ENCODE data around the gene DENND2A. TPM values are rescaled to one million over a fixed set of nuclear protein-coding genes. Genes with fewer than 3 reads are reported as not detected.

DENND2A gene
- total RNA-seq, 6 experiments from 2014 or later, result 0.50 to 0.99 (median 0.58) TPM

DNA sequence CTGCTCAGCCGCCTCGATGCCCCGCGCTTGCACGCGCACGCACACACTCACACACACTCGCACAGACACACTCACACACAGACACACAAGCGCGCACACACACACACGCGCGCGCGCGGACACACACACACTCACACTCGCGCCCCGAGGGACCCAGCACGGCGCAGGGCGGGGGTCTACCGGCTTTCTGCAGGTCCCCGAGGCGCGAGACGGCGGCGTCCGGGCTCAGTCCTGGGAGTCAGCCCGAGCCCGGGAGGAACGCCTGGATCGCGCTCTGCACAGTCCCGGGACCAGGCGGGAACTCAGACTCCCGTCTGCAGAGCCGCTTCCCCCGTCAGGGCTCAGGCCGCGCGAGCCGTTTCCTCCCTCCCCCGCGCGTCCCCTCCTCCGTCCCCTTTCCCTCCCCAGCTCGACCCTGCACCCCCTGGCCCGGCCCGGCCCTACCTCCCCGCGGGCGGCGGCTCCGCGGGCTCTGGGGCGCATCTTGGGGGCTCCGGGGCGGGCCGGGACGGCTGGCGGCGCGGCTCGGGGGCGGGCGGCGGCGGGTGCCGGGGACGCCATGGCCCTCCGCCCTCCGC lies 464 bp downstream of the DENND2A start:
- no peaks in the 10 kb centered on the region for H3K9me3 Mint-ChIP-seq
- H3K27me3 Mint-ChIP-seq (ENCODE audit: insufficient read depth), result peaks cover 16% of the 10 kb centered on the region
- no peaks in the 10 kb centered on the region for H3K36me3 Mint-ChIP-seq (ENCODE audit: low read depth)
- TF ChIP-seq, protein P1, sequence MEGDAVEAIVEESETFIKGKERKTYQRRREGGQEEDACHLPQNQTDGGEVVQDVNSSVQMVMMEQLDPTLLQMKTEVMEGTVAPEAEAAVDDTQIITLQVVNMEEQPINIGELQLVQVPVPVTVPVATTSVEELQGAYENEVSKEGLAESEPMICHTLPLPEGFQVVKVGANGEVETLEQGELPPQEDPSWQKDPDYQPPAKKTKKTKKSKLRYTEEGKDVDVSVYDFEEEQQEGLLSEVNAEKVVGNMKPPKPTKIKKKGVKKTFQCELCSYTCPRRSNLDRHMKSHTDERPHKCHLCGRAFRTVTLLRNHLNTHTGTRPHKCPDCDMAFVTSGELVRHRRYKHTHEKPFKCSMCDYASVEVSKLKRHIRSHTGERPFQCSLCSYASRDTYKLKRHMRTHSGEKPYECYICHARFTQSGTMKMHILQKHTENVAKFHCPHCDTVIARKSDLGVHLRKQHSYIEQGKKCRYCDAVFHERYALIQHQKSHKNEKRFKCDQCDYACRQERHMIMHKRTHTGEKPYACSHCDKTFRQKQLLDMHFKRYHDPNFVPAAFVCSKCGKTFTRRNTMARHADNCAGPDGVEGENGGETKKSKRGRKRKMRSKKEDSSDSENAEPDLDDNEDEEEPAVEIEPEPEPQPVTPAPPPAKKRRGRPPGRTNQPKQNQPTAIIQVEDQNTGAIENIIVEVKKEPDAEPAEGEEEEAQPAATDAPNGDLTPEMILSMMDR (IDR thresholded peaks at IDR 0.05), result no peak
- H3K27ac Mint-ChIP-seq, result peak overlapping the region; percentile 29; the same call in 1 of the 2 replicates
- H3K4me1 Mint-ChIP-seq (ENCODE audit: low read depth), result peaks cover 25% of the 10 kb centered on the region
- DNase-seq, result no peak
- H3K4me3 Mint-ChIP-seq, result peak overlapping the region; percentile 88

DNA sequence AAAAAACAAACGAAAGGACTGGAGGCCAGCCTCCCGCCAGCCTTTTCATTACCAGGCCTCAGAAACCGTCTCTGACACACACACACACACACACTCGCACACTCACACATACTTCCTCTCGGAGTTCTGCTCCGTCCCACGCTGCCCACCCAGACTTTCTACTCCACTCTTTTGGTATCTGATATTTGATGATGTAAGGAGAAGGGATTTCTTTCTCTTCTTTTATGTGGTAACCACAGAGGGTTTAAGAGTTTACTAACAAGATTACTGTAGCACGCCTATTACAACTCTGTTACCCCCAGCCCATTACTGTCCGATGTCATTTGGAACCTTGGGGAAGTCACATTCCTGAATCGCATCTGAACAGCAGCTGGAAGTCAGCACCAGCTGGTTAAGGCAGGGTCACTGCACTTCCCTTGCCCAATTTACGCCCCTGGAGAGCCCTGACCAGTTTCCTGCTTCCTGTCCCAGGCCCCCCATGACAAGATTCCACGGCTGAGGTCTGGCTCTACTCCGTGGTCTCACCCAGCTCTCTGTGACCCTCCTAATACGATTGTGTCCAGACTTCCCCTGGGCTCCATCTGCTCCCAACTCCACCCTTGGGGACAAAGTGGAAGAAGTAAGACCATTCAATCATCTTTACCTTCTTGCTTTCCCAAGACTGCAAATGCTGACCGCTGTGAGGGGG lies 1.1 kb downstream of the DENND2A start:
- Mint-ChIP-seq H3K27me3 (ENCODE audit: insufficient read depth) (peaks cover 16% of the 10 kb centered on the region), H3K9me3 (no peaks in the 10 kb centered on the region), H3K4me3 (peak overlapping the region; percentile 88), H3K4me1 (ENCODE audit: low read depth) (peaks cover 25% of the 10 kb centered on the region), H3K36me3 (ENCODE audit: low read depth) (no peaks in the 10 kb centered on the region), H3K27ac (peak overlapping the region; percentile 29; the same call in 1 of the 2 replicates)
- TF ChIP-seq, protein P1 (IDR thresholded peaks at IDR 0.05), result no peak
- DNase-seq, result peak; percentile 58

DNA sequence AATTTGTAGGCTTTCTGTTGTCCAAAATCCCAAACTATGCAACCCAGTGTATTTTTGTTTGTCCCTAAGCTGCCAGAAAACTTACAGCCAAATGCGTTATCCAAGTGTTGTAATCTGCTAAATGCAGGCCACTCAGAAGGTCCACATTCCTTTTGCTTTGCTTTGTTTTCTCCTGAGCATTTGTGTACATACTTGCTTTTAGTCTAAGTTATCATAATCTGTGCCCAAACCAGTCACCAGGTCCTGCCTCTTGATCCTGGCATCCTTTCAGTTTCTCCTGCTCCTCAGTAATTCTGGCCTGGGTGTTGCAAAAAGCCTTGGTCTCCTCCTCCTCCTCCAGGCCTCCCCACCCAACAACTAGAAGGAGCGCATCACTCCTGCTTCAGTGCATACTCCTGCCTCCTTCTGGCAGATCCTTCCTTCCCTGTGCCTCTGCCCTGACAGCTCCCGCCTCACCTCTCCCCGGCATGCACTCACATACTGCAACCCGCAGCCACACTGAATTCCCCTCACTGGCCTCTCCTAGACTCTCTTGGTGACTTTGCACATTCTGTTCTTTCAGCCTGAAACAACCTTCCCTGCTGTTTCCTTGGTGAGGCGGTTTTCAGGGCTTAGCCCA lies 2.3 kb downstream of the DENND2A start:
- Mint-ChIP-seq H3K9me3 (no peaks in the 10 kb centered on the region), H3K27ac (peak overlapping the region; percentile 7; the same call in 1 of the 2 replicates), H3K27me3 (ENCODE audit: insufficient read depth) (peaks cover 16% of the 10 kb centered on the region), H3K4me3 (no peak overlapping the region), H3K36me3 (ENCODE audit: low read depth) (no peaks in the 10 kb centered on the region), H3K4me1 (ENCODE audit: low read depth) (peaks cover 25% of the 10 kb centered on the region)
- TF ChIP-seq, protein P1 (IDR thresholded peaks at IDR 0.05), result peak; percentile 55; the same call in 1 of the 2 replicates
- peak; percentile 58 for DNase-seq

DNA sequence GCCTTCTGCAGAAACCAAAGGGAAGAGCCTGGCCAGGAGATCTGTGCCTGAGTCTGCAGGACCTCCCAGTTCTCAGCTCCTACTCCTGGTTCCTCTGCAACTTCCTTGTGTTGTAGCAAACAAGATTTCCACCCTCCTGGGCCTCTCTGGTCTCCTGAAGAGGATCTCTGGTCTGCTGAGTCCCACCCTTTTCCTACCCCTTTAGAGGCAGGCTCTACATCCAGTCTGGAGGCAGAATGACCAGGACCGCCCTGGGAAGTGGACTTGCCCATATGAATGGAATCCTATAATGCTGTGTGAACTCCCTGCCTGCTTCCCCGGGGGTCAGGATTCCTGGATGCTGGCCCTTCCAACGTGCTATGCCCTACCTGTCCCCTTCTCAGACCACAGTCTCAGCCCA lies 3.2 kb downstream of the DENND2A start:
- no peak overlapping the region for H3K27ac Mint-ChIP-seq
- no peak overlapping the region for H3K4me3 Mint-ChIP-seq
- peaks cover 17% of the 10 kb centered on the region for H3K27me3 Mint-ChIP-seq (ENCODE audit: insufficient read depth)
- H3K9me3 Mint-ChIP-seq, result no peaks in the 10 kb centered on the region
- no peak for DNase-seq
- TF ChIP-seq, protein P1 (IDR thresholded peaks at IDR 0.05), result no peak
- peaks cover 25% of the 10 kb centered on the region for H3K4me1 Mint-ChIP-seq (ENCODE audit: low read depth)
- H3K36me3 Mint-ChIP-seq (ENCODE audit: low read depth), result no peaks in the 10 kb centered on the region

DNA sequence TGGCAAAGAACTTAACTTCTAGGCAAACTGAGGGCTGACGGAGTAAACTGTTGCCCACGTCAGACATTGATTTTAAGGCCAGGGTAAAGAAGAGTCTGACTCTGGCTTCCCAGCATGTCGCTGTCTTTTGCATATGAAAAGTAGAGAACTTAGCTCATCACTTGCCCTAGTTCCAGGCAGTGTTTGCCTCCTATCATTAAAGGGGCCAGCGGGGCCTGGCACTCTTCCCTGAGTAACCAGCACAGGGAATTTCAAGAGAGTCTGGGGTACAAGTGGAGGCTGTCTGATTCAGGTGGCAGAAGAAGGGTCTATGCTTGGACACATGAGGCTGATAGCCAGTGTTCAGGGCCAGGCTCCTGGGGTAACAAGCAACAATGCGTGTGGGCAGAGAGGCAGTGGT lies 4.8 kb downstream of the DENND2A start:
- Mint-ChIP-seq H3K4me1 (ENCODE audit: low read depth) (peaks cover 25% of the 10 kb centered on the region), H3K36me3 (ENCODE audit: low read depth) (no peaks in the 10 kb centered on the region), H3K9me3 (no peaks in the 10 kb centered on the region), H3K27me3 (ENCODE audit: insufficient read depth) (peaks cover 17% of the 10 kb centered on the region), H3K27ac (no peak overlapping the region), H3K4me3 (no peak overlapping the region)
- TF ChIP-seq, protein P1 (IDR thresholded peaks at IDR 0.05), result no peak
- no peak for DNase-seq

All from HFFc6 (cell line).